ENCODE results near the gene ADARB2. TPM values are rescaled to one million over a fixed set of nuclear protein-coding genes. Genes with fewer than 3 reads are reported as not detected.

The ADARB2 gene
- total RNA-seq, 1 donor from 2014 or later, result 0.05 TPM

DNA sequence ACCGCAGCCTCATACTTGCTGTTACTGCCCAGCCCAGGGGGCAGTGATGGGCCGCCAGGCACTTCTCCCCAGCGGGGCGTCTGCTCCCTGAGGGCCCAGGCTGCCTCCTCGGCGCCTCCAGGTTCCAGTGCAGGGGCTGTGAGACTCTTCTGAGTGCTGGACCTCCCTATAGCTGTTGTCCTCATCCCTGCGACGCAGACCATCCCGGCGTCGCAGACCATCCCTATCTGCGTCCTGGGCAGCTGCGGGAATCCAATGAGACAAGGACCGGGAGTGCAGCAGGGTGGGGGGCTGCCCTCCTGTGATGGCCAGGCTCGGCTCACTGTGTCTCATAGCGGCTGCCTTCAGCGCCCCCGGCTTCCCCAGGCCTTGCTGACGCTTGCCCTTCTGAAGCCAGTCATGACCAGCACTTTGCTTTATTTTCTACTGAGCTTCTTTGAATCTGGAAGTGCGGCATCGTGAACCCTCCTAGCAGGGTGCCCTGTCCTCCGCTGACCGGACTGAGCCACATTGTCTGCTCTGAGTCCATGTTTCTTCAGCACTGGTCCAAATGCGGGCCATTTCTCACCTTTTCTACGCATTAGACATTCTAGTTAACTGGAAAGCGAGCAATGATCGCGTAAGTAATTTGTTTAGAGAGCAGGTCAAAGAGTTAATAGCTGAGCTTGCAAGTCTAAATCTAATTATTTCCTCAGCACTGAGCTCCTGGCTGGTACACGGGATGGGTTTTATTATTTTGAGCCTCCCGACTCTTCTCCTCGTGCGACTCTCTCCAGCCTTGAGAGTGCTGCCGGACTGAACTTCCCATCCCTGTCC lies 341.6 kb downstream of the ADARB2 start:
- Mint-ChIP-seq H3K4me1 (ENCODE audit: low read depth) (no peaks in the 10 kb centered on the region), H3K4me3 (ENCODE audit: low read depth) (no peak overlapping the region), H3K36me3 (ENCODE audit: low read depth) (no peaks in the 10 kb centered on the region), H3K27ac (no peak overlapping the region), H3K27me3 (ENCODE audit: low read depth) (no peaks in the 10 kb centered on the region), H3K9me3 (no peaks in the 10 kb centered on the region)
- intact Hi-C loops (cut with micrococcal nuclease), result no loop called here
- no peak for DNase-seq (ENCODE audit: low spot score)

DNA sequence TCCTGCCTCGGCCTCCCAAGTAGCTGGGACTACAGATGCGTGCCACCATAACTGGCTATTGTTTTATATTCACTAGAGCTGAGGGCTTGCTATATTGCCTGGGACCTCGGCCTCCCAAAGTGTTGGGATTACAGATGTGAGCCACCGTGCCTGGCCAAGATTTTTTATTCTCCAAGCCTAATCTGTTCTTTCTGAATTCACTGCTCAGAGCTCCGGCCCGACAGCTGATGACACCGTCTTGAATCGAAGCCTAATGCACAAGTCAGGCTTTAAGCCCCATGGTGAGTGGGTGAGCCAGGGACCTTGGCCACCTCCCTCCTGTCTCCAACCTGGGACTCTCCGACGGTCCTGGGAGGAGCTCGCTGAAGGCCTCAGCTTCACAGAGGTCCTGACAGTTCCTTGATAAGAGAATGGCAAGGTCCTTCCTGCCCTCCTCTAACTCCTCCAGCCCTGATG lies 342.3 kb downstream of the ADARB2 start:
- DNase-seq (ENCODE audit: low spot score), result no peak
- Mint-ChIP-seq H3K27me3 (ENCODE audit: low read depth) (no peaks in the 10 kb centered on the region), H3K4me1 (ENCODE audit: low read depth) (no peaks in the 10 kb centered on the region), H3K4me3 (ENCODE audit: low read depth) (no peak overlapping the region), H3K9me3 (no peaks in the 10 kb centered on the region), H3K36me3 (ENCODE audit: low read depth) (no peaks in the 10 kb centered on the region), H3K27ac (no peak overlapping the region)
- intact Hi-C loops (cut with micrococcal nuclease), result no loop called here

DNA sequence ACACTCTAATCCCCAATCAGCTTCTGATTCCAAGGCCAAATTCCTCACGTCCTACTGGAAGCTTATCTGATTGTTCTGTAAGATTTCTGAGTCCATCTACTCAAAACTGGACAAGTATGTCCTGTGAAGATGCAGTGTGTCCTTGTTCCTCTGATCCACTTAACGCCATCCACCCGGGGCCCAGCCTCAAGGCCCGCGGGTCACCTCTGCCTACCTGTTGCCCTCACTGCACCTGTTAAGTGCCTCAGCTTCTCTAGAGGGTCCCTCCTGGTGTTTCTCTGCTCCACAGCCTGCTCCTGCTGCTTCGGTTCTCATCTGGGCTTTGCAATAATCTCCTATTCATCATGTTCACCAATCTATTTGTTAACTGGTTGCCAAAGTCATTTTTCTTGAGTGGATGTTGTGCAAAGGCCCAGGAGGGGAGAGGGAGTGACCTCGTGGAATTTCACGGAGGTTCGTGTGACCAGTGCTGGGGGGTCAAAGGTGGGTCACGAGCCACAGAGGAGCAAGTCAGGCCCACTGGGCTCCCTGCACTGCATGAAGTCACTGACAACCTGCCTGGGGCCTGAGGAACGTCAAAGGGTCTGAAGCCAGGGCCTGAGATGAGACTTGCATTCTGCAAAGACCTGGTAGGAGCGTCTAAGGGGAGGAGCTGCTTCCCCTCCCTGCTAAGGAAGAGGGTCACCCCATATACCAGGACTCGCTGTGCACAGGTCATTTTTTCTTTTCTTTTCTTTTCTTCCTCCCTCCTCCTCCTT lies 343.0 kb downstream of the ADARB2 start:
- intact Hi-C loops (cut with micrococcal nuclease), result no loop called here
- Mint-ChIP-seq H3K4me1 (ENCODE audit: low read depth) (no peaks in the 10 kb centered on the region), H3K4me3 (ENCODE audit: low read depth) (no peak overlapping the region), H3K27me3 (ENCODE audit: low read depth) (peaks cover 1% of the 10 kb centered on the region), H3K9me3 (no peaks in the 10 kb centered on the region), H3K36me3 (ENCODE audit: low read depth) (no peaks in the 10 kb centered on the region), H3K27ac (no peak overlapping the region)
- no peak for DNase-seq (ENCODE audit: low spot score)

DNA sequence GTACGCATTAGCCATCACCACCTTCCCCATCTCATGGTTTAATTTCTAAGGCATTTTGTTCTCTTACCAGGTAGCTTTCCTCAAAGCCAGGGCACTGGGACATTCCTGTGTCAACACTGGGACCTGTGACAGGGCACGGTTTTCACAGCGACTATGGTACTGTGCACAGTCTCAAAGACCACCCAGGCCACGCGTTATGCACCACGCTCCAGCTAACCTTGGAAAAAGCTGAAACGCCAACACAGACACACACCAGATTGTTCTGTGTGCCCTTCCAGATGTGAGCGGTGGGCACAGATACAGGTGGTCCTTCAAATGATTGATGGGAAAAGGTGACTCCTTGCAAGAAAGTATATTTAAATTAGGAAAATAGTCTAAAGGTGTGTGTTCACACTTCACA lies 343.8 kb downstream of the ADARB2 start:
- no peaks in the 10 kb centered on the region for H3K36me3 Mint-ChIP-seq (ENCODE audit: low read depth)
- H3K9me3 Mint-ChIP-seq, result no peaks in the 10 kb centered on the region
- no peak overlapping the region for H3K4me3 Mint-ChIP-seq (ENCODE audit: low read depth)
- intact Hi-C loops (cut with micrococcal nuclease), result no loop called here
- peaks cover 4% of the 10 kb centered on the region for H3K27me3 Mint-ChIP-seq (ENCODE audit: low read depth)
- H3K27ac Mint-ChIP-seq, result no peak overlapping the region
- DNase-seq (ENCODE audit: low spot score), result no peak
- no peaks in the 10 kb centered on the region for H3K4me1 Mint-ChIP-seq (ENCODE audit: low read depth)

DNA sequence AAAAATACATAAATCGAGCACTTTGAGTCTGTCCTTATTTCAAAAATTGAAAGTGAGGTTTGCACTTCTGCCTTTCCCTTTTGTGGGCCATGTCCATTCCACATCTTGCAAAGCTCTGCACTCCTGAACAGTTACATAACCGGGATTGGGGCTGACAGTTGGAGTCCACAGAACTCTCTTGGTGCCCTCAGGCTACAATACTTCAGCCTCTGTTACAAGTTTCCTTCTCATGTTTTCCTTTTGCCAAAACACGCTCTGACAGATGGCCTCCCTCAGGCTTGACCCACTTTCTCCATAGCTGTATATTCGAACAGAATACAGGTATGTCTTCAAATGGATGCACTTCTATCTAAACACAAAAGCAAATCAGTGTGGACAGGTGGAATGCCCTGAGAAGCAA lies 345.2 kb downstream of the ADARB2 start:
- no peaks in the 10 kb centered on the region for H3K9me3 Mint-ChIP-seq
- H3K4me1 Mint-ChIP-seq (ENCODE audit: low read depth), result no peaks in the 10 kb centered on the region
- intact Hi-C loops (cut with micrococcal nuclease), result no loop called here
- H3K27me3 Mint-ChIP-seq (ENCODE audit: low read depth), result peaks cover 5% of the 10 kb centered on the region
- no peak for DNase-seq (ENCODE audit: low spot score)
- H3K4me3 Mint-ChIP-seq (ENCODE audit: low read depth), result no peak overlapping the region
- no peak overlapping the region for H3K27ac Mint-ChIP-seq
- no peaks in the 10 kb centered on the region for H3K36me3 Mint-ChIP-seq (ENCODE audit: low read depth)

DNA sequence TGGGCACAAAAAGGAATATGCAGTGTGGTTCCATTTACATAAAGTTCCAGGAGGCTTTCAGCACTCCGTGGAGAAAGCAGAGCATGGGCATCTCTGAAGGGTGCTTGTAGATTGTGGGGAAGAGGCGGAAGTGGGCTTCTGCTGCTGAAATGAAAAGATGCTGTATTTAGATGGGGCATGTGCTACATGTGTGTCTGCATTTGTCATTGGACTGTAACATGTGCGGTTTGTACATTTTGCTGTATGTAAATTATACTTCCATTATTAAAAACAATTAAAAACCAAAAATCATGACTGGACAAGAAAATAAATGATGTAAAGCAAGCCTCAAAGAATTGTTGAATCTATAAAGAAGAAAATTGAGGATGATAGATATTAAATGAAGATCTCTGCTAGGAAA lies 347.1 kb downstream of the ADARB2 start:
- no peaks in the 10 kb centered on the region for H3K36me3 Mint-ChIP-seq (ENCODE audit: low read depth)
- intact Hi-C loops (cut with micrococcal nuclease), result no loop called here
- no peak for DNase-seq (ENCODE audit: low spot score)
- no peak overlapping the region for H3K27ac Mint-ChIP-seq
- H3K4me1 Mint-ChIP-seq (ENCODE audit: low read depth), result no peaks in the 10 kb centered on the region
- H3K9me3 Mint-ChIP-seq, result no peaks in the 10 kb centered on the region
- H3K4me3 Mint-ChIP-seq (ENCODE audit: low read depth), result no peak overlapping the region
- peaks cover 20% of the 10 kb centered on the region for H3K27me3 Mint-ChIP-seq (ENCODE audit: low read depth)

DNA sequence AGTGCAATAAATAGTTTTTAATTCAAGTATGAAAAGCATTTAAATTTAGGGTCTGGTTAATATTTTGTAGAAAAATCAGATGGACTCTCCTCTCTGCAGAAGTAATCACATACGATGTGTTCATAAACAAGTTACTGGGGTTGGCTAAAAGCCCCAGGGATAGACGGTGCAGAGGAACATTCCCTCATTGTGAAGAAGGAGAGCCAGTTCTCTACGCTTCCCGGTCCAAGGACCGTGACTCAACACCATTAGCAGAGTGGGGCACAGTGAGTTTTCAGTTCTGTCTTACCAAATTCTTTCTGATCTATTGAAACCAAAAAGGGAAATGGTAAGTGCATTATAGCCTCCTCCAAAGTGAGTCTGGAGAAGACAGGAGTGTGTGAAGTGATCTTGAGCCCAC lies 353.3 kb downstream of the ADARB2 start:
- intact Hi-C loops (cut with micrococcal nuclease), result no loop called here
- H3K4me3 Mint-ChIP-seq (ENCODE audit: low read depth), result no peak overlapping the region
- no peaks in the 10 kb centered on the region for H3K9me3 Mint-ChIP-seq
- DNase-seq (ENCODE audit: low spot score), result no peak
- H3K27me3 Mint-ChIP-seq (ENCODE audit: low read depth), result peaks cover 39% of the 10 kb centered on the region
- H3K36me3 Mint-ChIP-seq (ENCODE audit: low read depth), result no peaks in the 10 kb centered on the region
- no peaks in the 10 kb centered on the region for H3K4me1 Mint-ChIP-seq (ENCODE audit: low read depth)
- no peak overlapping the region for H3K27ac Mint-ChIP-seq

DNA sequence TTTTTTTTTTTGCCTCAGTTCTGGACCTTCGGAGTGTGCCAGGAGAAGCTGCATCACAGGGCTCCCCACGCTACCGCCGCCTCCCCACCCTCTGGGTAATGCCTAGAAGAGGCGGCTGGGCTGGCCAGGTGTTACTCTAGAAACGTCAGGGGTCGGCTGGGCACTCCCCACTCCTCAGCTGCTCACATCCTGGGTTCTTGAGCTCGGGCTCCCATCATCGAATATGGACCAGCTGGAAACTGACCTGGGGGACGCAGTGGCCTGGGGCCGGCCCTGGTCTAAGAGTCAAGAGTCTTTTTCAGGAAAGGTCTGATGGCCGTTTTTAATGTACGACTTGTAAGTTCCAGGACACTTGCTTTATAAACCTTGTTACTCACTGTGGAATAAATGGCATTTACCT lies 354.6 kb downstream of the ADARB2 start:
- H3K9me3 Mint-ChIP-seq, result no peaks in the 10 kb centered on the region
- intact Hi-C loops (cut with micrococcal nuclease), result no loop called here
- H3K4me3 Mint-ChIP-seq (ENCODE audit: low read depth), result no peak overlapping the region
- no peaks in the 10 kb centered on the region for H3K4me1 Mint-ChIP-seq (ENCODE audit: low read depth)
- H3K27ac Mint-ChIP-seq, result no peak overlapping the region
- no peaks in the 10 kb centered on the region for H3K36me3 Mint-ChIP-seq (ENCODE audit: low read depth)
- no peak for DNase-seq (ENCODE audit: low spot score)
- peaks cover 39% of the 10 kb centered on the region for H3K27me3 Mint-ChIP-seq (ENCODE audit: low read depth)

DNA sequence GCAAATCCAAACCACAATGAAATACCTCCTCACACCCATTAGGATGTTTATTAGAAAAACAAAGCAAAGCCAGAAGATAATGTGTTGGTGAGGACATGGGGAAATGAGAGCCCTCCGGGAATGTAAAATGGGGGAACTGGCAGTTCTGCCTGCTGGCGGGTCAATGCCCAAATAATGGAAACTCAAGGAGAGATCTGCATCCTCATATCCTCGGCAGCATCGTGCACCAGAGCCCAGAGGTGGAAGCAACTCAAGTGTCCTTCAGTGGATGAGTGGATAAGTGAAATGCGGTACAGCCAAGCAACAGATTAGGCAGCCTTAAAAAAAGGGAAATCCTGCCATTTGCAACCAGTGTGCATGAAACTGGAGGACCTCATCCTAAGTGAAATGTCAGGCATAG lies 356.0 kb downstream of the ADARB2 start:
- intact Hi-C loops (cut with micrococcal nuclease), result no loop called here
- H3K36me3 Mint-ChIP-seq (ENCODE audit: low read depth), result no peaks in the 10 kb centered on the region
- peaks cover 31% of the 10 kb centered on the region for H3K27me3 Mint-ChIP-seq (ENCODE audit: low read depth)
- DNase-seq (ENCODE audit: low spot score), result no peak
- H3K9me3 Mint-ChIP-seq, result no peaks in the 10 kb centered on the region
- no peaks in the 10 kb centered on the region for H3K4me1 Mint-ChIP-seq (ENCODE audit: low read depth)
- H3K27ac Mint-ChIP-seq, result no peak overlapping the region
- no peak overlapping the region for H3K4me3 Mint-ChIP-seq (ENCODE audit: low read depth)

DNA sequence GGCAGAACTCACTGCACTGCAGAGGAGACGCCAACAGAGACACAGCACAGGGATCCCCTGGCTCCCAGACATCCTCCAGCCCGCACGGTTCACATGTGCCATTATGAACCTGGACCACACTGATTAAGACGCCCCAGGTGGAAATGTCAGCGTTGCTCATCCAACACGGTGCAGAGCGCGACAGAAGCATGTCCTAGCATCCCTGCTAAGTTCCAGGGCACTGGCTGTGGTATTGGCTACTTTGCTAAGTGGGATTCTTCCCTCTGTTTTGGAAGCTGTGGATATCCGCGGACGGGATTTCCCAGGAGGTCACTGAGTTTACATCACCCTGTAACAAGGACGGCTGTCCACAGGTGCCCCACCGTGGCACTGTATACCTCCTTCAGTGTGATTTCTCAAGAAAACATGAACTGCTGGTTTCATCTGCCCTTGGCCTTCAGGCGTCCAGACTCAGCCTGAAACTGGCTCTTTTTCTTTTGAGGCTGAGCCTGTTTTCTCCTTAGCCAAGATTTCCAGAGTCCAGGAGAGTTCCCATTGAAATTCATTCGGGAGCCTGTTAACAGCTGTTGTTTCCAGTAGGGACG lies 357.1 kb downstream of the ADARB2 start:
- Mint-ChIP-seq H3K4me3 (ENCODE audit: low read depth) (no peak overlapping the region), H3K27ac (no peak overlapping the region), H3K9me3 (peaks cover 4% of the 10 kb centered on the region), H3K36me3 (ENCODE audit: low read depth) (no peaks in the 10 kb centered on the region), H3K27me3 (ENCODE audit: low read depth) (peaks cover 24% of the 10 kb centered on the region), H3K4me1 (ENCODE audit: low read depth) (no peaks in the 10 kb centered on the region)
- intact Hi-C loops (cut with micrococcal nuclease), result no loop called here
- no peak for DNase-seq (ENCODE audit: low spot score)

DNA sequence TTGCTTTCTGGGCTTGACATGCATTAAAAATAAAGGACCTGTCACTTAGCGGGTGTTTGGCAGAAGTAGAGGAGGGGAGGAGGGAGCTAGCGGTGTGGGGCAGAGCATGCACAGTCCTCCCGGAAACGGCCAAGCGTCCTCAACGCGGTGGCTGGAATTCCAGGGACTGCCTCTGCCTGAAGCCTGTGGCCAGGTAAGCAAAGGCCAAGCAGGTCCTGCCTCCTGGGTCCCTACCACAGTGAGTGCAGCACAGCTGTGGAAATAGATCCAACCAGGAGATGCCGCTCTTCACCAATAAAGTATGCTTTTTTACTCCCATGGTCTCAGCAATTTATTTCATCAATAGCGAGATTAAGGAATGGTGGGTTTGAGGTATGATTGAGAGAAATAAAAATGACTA lies 357.7 kb downstream of the ADARB2 start:
- H3K36me3 Mint-ChIP-seq (ENCODE audit: low read depth), result no peaks in the 10 kb centered on the region
- no peak for DNase-seq (ENCODE audit: low spot score)

DNA sequence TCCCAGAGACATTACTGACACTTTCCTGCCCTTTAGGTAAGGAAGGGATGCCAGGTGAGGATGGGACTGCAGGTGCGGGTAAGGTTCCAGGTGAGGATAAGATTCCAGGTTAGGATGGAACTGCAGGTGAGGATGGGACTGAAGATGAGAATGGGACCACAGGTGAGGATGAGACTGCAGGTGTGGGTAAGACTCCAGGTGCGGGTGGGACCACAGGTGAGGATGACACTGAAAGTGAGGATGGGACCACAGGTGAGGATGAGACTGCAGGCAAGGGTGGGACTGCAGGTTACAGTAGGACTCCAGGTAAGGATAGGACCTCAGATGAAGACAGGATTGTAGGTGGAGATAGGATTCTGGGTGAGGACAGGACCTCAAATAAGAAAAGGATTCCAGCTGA lies 358.9 kb downstream of the ADARB2 start:
- no peak overlapping the region for H3K27ac Mint-ChIP-seq
- no peak overlapping the region for H3K4me3 Mint-ChIP-seq (ENCODE audit: low read depth)
- H3K27me3 Mint-ChIP-seq (ENCODE audit: low read depth), result peaks cover 16% of the 10 kb centered on the region
- H3K36me3 Mint-ChIP-seq (ENCODE audit: low read depth), result no peaks in the 10 kb centered on the region
- peaks cover 4% of the 10 kb centered on the region for H3K9me3 Mint-ChIP-seq
- no peaks in the 10 kb centered on the region for H3K4me1 Mint-ChIP-seq (ENCODE audit: low read depth)
- DNase-seq (ENCODE audit: low spot score), result no peak
- intact Hi-C loops (cut with micrococcal nuclease), result no loop called here

More for the DNA sequence above, 357.7 kb downstream of the ADARB2 start:
- peaks cover 24% of the 10 kb centered on the region for H3K27me3 Mint-ChIP-seq (ENCODE audit: low read depth)
- H3K4me3 Mint-ChIP-seq (ENCODE audit: low read depth), result no peak overlapping the region
- H3K27ac Mint-ChIP-seq, result no peak overlapping the region
- intact Hi-C loops (cut with micrococcal nuclease), result no loop called here
- peaks cover 4% of the 10 kb centered on the region for H3K9me3 Mint-ChIP-seq
- no peaks in the 10 kb centered on the region for H3K4me1 Mint-ChIP-seq (ENCODE audit: low read depth)

All from activated T-helper 2 cell treated with anti-CD3 and anti-CD28 coated beads, Interferon-gamma antibody, Interleukin-2, Interleukin-4, amounts not matched to agents 10 μg/mL and 5 μg/mL and 100 μg/mL, durations not matched to agents 14 hours and 24 hours and 36 hours (primary cell).